ENCODE measurements around the gene BEND2. TPM values are rescaled to one million over a fixed set of nuclear protein-coding genes. Genes with fewer than 3 reads are reported as not detected.

BEND2 gene
- total RNA-seq, 4 donors from 2014 or later, result not detected

GRCh38 chrX:18146954-18147353 lies 73.7 kb downstream of the BEND2 start:
- Histone ChIP-seq H3K4me1 (no peaks in the 10 kb centered on the region), H3K9me3 (no peaks in the 10 kb centered on the region), H3K27ac (no peak overlapping the region), H3K4me3 (no peak overlapping the region), H3K27me3 (no peaks in the 10 kb centered on the region), H3K36me3 (no peaks in the 10 kb centered on the region)
- in situ Hi-C loops (cut with MboI; ENCODE audit: low pct_ligation_motif_present in 1 of 4, low pct_unique_long_range_greater_than_20kb in 1 of 4, low sequenced_read_pairs in 3 of 4) (no loop called here), intact Hi-C loops (cut with DNase I; ENCODE audit: low total_unique reads) (no loop called here)
- no peak for DNase-seq
- no peak for TF ChIP-seq CTCF (IDR thresholded peaks at IDR 0.05)
- no peak for TF ChIP-seq POLR2AphosphoS5 (IDR thresholded peaks at IDR 0.05)
- no peak for TF ChIP-seq POLR2A (IDR thresholded peaks at IDR 0.05)
- TF ChIP-seq EP300 (IDR thresholded peaks at IDR 0.05; ENCODE audit: low read depth), result no peak
- 24% methylated on average over 6 of the region's 6 CpGs; no CpG with 5 or more reads in 1 of the 2 donors for WGBS, 2 donors (ENCODE audit: low coverage in 1 of 2)

GRCh38 chrX:18146009-18146408 lies 74.7 kb downstream of the BEND2 start:
- DNase-seq, result no peak
- 80% methylated on average over 2 of the region's 2 CpGs; no CpG with 5 or more reads in 1 of the 2 donors for WGBS, 2 donors (ENCODE audit: low coverage in 1 of 2)
- no peak for TF ChIP-seq POLR2A (IDR thresholded peaks at IDR 0.05)
- no peak for TF ChIP-seq CTCF (IDR thresholded peaks at IDR 0.05)
- TF ChIP-seq EP300 (IDR thresholded peaks at IDR 0.05; ENCODE audit: low read depth), result no peak
- no peak for TF ChIP-seq POLR2AphosphoS5 (IDR thresholded peaks at IDR 0.05)
- H3K4me3 ChIP-seq, result no peak overlapping the region
- in situ Hi-C loops (cut with MboI; ENCODE audit: low pct_ligation_motif_present in 1 of 4, low pct_unique_long_range_greater_than_20kb in 1 of 4, low sequenced_read_pairs in 3 of 4) (no loop called here), intact Hi-C loops (cut with DNase I; ENCODE audit: low total_unique reads) (no loop called here)
- no peaks in the 10 kb centered on the region for H3K27me3 ChIP-seq
- no peaks in the 10 kb centered on the region for H3K9me3 ChIP-seq
- no peaks in the 10 kb centered on the region for H3K4me1 ChIP-seq
- no peak overlapping the region for H3K27ac ChIP-seq
- H3K36me3 ChIP-seq, result no peaks in the 10 kb centered on the region

- TF ChIP-seq POLR2AphosphoS5 (IDR thresholded peaks at IDR 0.05) (no peak), POLR2A (IDR thresholded peaks at IDR 0.05) (no peak), EP300 (IDR thresholded peaks at IDR 0.05; ENCODE audit: low read depth) (no peak), CTCF (IDR thresholded peaks at IDR 0.05) (no peak)
- in situ Hi-C loops (cut with MboI; ENCODE audit: low pct_ligation_motif_present in 1 of 4, low pct_unique_long_range_greater_than_20kb in 1 of 4, low sequenced_read_pairs in 3 of 4), result no loop called here
- H3K36me3 ChIP-seq, result no peaks in the 10 kb centered on the region
- no peak for DNase-seq
- H3K9me3 ChIP-seq, result no peaks in the 10 kb centered on the region
- H3K27me3 ChIP-seq, result no peaks in the 10 kb centered on the region
- intact Hi-C loops (cut with DNase I; ENCODE audit: low total_unique reads), result no loop called here
- no peaks in the 10 kb centered on the region for H3K4me1 ChIP-seq
- no peak overlapping the region for H3K27ac ChIP-seq
- 67 to 85% methylated on average over 3 to 6 of the region's 6 CpGs for WGBS, 2 donors (ENCODE audit: low coverage in 1 of 2)
- no peak overlapping the region for H3K4me3 ChIP-seq
Observed at GRCh38 chrX:18136816-18137215, 83.9 kb downstream of the BEND2 start.

GRCh38 chrX:18133605-18134004 lies 87.1 kb downstream of the BEND2 start:
- Histone ChIP-seq H3K36me3 (no peaks in the 10 kb centered on the region), H3K9me3 (no peaks in the 10 kb centered on the region), H3K27me3 (no peaks in the 10 kb centered on the region), H3K4me1 (no peaks in the 10 kb centered on the region), H3K27ac (no peak overlapping the region), H3K4me3 (no peak overlapping the region)
- TF ChIP-seq EP300 (IDR thresholded peaks at IDR 0.05; ENCODE audit: low read depth) (no peak), CTCF (IDR thresholded peaks at IDR 0.05) (no peak), POLR2AphosphoS5 (IDR thresholded peaks at IDR 0.05) (no peak), POLR2A (IDR thresholded peaks at IDR 0.05) (no peak)
- in situ Hi-C loops (cut with MboI; ENCODE audit: low pct_ligation_motif_present in 1 of 4, low pct_unique_long_range_greater_than_20kb in 1 of 4, low sequenced_read_pairs in 3 of 4) (no loop called here), intact Hi-C loops (cut with DNase I; ENCODE audit: low total_unique reads) (loop anchor here (1.0 kb wide), 1 partner anchor 39 kb away; no protein-coding TSS in a partner anchor)
- 88% methylated on average over 6 of the region's 6 CpGs; no CpG with 5 or more reads in 1 of the 2 donors for WGBS, 2 donors (ENCODE audit: low coverage in 1 of 2)
- DNase-seq, result no peak

Data from transverse colon (tissue), 4 donors.